ENCODE measurements around the gene CMPK1.
"Not testable (repeated sequence)": the region's sequence is repeated elsewhere in the genome, so short reads cannot be mapped to it uniquely, and the experiment has no call there.

CMPK1 gene

DNA sequence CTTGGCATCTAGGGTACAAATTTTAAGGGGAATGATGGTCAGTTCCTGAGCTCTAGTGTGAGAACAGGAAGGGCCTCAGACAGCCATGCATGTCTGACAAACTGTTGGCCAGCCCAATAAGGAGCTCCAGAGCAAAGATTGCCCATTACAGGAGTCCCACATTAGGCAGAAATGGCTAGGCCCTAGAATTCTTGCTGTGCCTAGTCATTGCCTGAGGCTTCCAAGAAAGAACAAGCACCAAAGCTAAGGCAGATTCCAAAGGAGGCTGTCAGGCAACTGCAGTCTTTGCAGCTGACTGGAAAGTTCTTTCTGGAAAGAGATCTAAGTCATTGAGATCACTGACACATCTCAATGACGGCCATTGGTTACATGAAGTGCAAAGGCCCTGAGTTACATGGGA, 15.7 kb upstream of the CMPK1 start:
- TF ChIP-seq, protein P1, sequence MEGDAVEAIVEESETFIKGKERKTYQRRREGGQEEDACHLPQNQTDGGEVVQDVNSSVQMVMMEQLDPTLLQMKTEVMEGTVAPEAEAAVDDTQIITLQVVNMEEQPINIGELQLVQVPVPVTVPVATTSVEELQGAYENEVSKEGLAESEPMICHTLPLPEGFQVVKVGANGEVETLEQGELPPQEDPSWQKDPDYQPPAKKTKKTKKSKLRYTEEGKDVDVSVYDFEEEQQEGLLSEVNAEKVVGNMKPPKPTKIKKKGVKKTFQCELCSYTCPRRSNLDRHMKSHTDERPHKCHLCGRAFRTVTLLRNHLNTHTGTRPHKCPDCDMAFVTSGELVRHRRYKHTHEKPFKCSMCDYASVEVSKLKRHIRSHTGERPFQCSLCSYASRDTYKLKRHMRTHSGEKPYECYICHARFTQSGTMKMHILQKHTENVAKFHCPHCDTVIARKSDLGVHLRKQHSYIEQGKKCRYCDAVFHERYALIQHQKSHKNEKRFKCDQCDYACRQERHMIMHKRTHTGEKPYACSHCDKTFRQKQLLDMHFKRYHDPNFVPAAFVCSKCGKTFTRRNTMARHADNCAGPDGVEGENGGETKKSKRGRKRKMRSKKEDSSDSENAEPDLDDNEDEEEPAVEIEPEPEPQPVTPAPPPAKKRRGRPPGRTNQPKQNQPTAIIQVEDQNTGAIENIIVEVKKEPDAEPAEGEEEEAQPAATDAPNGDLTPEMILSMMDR (IDR thresholded peaks at IDR 0.05; ENCODE audit: low read depth, low read length), result no peak
- no peak for DNase-seq (ENCODE audit: extremely low read depth, low read depth)

- not testable (repeated sequence) for DNase-seq (ENCODE audit: extremely low read depth, low read depth)
Measured at GRCh38 chr1:47319968-47320367, 13.6 kb upstream of the CMPK1 start.

DNA sequence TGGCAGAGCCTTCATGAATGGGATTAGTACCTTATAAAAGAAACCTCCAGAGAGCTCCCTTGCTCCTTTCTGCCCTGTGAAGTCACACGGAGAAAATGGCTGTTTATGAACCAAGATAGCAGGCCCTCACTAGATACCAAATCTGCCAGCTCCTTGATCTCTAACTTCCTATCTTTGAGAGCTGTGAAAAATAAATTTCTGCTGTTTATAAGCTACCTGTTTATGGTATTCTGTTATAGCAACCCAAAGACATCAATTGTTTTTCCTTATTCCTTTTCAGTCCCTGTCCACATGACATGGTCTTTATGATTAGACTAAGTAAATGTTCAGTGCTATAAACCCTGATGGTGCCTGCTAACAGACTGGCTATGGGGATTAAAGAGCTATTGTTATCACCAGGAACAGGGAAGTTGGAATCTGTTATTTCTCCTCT, 10.0 kb upstream of the CMPK1 start:
- TF ChIP-seq, protein P1 (IDR thresholded peaks at IDR 0.05; ENCODE audit: low read depth, low read length), result no peak
- no peak for DNase-seq (ENCODE audit: extremely low read depth, low read depth)

GRCh38 chr1:47324682-47325081, 8.9 kb upstream of the CMPK1 start:
- DNase-seq (ENCODE audit: extremely low read depth, low read depth), result no peak
- TF ChIP-seq, protein P1 (IDR thresholded peaks at IDR 0.05; ENCODE audit: low read depth, low read length), result no peak

DNA sequence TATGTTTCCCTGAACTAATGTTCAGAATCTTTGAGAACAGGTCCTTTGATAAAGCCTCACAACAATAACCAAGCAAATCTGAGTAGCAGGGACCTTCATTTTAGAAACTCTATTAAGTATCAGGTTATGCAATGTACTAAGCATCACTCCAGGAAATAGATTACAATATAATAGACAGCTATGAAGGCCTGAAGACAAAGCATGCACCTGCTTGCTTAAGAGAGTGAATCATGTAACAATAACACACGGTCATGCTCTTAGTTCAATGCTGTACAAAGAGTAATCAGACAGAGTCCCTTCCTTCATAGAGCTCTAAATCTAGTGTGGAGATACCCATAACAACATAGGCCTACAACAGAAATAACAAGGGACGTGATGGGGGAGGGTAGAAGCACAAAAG, 8.1 kb upstream of the CMPK1 start:
- no peak for DNase-seq (ENCODE audit: extremely low read depth, low read depth)
- TF ChIP-seq, protein P1 (IDR thresholded peaks at IDR 0.05; ENCODE audit: low read depth, low read length), result no peak

DNA sequence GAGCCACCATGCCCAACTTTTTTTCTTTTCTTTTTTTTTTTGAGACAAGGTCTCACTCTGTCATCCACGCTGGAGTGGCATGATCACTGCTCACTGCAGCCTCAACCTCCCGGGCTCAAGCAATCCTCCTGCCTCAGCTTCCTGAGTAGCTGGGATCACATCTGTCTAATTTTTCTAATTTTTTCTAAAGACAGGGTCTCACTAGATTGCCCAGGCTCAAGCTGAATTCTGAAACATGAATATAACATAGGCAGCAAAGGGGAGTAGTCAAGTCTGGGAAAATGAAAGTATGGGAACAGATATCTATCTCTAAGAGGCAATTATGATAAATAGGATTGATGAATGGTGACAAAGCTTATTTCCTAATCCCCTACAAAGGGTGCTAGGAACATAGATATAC, 7.3 kb upstream of the CMPK1 start:
- DNase-seq (ENCODE audit: extremely low read depth, low read depth), result no peak
- TF ChIP-seq, protein P1 (IDR thresholded peaks at IDR 0.05; ENCODE audit: low read depth, low read length), result no peak

GRCh38 chr1:47328992-47329391, 4.6 kb upstream of the CMPK1 start:
- DNase-seq (ENCODE audit: extremely low read depth, low read depth), result no peak
- TF ChIP-seq, protein P1 (IDR thresholded peaks at IDR 0.05; ENCODE audit: low read depth, low read length), result no peak

- DNase-seq (ENCODE audit: extremely low read depth, low read depth), result no peak
- TF ChIP-seq, protein P1 (IDR thresholded peaks at IDR 0.05; ENCODE audit: low read depth, low read length), result no peak
Measured at GRCh38 chr1:47330212-47330611, 3.4 kb upstream of the CMPK1 start.
